Middle frontal gyrus (tissue), 1 donor: ENCODE data around the gene ECPAS.
"Not testable (repeated sequence)": the region's sequence is repeated elsewhere in the genome, so short reads cannot be mapped to it uniquely, and the experiment has no call there.

ENCODE experiments used
- DNase-seq: peaks from one replicate; pipeline ENCODE4 v3.0.0-alpha.2; 2015; ENCODE audit warnings: low spot score; ENCODE audit errors: extremely low spot score

Gene ECPAS

GRCh38 chr9:111349766-111350165, 134.4 kb downstream of the ECPAS start:
- no peak for DNase-seq

DNA sequence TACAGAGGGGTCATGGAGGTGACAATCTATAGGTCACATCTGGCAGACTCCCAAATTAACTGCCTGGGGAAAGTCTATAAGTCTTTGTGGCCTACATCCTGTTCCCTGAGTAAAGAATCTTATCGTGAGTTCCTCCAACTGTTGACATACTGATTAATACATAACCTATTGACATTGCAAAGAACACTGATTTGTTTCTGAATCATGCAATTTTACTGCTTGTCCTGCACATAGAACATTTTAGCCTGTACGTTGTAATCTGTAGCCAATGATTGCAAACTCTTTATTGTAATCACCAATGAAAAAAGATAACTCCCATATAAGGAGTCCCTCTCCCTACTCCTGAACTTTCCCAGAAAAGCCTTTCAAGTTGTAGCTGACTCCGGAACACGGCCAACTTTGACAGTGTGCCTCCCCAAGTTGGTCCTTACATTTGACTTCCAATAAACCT, 135.3 kb downstream of the ECPAS start:
- DNase-seq, result no peak

DNA sequence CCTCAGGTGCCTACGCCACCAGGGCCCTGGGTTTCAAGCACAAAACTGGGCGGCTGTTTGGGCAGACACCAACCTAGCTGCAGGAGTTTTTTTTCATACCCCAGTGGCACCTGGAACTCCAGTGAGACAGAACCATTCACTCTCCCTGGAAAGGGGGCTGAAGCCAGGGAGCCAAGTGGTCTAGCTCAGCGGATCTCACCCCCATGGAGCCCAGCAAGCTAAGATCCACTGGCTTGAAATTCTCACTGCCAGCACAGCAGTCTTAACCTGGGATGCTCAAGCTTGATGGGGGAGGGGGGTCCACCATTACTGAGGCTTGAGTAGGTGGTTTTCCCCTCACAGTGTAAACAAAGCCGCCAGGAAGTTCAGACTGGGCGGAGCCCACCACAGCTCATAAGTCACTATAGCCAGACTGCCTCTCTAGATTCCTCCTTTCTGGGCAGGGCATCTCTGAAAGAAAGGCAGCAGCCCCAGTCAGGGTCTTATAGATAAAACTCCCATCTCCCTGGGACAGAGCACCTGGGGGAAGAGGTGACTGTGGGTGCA, 149.8 kb downstream of the ECPAS start:
- DNase-seq, result not testable (repeated sequence)

DNA sequence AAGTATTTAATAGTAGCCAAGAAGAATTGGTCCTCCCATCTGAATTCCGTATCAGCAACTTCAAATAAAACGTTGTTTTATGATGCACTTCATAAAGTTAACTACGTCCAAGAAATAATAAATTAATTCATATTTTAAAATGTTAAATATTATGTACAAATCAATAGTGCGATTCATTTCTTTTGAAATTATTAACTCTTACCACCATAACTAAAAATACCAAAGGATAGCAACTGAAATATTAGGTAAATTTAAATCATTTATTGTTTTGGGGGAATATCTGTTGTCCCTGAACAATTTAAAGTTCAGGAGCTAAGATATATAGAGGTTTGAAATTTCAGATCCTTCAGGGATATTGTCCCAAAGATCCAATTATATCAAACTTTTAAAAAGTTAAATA, 154.1 kb downstream of the ECPAS start, which contains the start of gene OR2K2:
TSS of gene OR2K2 (minus strand) at position 101 of the 400 bp plus-strand sequence. CDS start 1,791 bp downstream, outside the sequence.
- DNase-seq, result no peak

GRCh38 chr9:111320631-111321030, 163.6 kb downstream of the ECPAS start:
- no peak for DNase-seq

DNA sequence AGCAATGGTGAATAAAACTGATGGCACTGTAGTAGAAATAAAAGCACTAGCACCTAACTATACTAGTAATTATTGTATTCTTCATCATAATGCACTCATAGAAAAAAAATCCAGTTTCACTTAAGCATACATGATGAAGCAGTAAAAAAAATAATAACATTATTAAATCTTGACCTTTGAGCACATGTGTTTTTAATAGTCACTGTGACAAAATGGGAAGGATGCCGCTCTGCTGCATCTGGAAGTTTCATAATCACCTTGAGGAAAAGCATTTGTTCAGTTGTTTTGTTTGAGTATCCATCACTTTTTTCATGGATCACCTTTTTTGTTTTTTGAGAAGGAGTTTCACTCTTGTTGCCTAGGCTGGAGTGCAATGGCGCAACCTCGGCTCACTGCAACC, 167.4 kb downstream of the ECPAS start:
- no peak for DNase-seq
